Liver (tissue), 3 donors: ENCODE measurements around the gene GLT6D1.

Source experiments
- CTCF ChIP-seq: fragments of 150-350 bp; IDR thresholded peaks from 2 replicates; pipeline ENCODE4 v1.5.1; 2017; ENCODE audit warnings: improper control_type of control experiment, low read depth, low read length; ENCODE audit not compliant: missing input control
- EGR1 ChIP-seq, 2 donors: IDR thresholded peaks; 2 replicates each; pipeline ENCODE4 v1.6.1; 2016 to 2018; ENCODE audit warnings: antibody characterized with exemption in 2 of 2, low read depth in 2 of 2
- GABPA ChIP-seq, 2 donors: IDR thresholded peaks in 1 of 2; conservative IDR thresholded peaks in 1 of 2; 2 replicates each; pipeline ENCODE4 v1.6.1; 2016; ENCODE audit warnings: antibody characterized with exemption in 2 of 2, mild to moderate bottlenecking in 1 of 2, moderate library complexity in 1 of 2
- HNF4A ChIP-seq, 2 donors: conservative IDR thresholded peaks; 2 replicates each; pipeline ENCODE4 v1.6.1; 2016; ENCODE audit warnings: antibody characterized with exemption in 2 of 2, mild to moderate bottlenecking in 2 of 2
- JUND ChIP-seq, 2 donors: IDR thresholded peaks; 2 replicates each; pipeline ENCODE4 v1.6.1; 2016; ENCODE audit warnings: antibody characterized with exemption in 2 of 2
- MAX ChIP-seq: IDR thresholded peaks from 2 replicates; pipeline ENCODE4 v1.6.1; 2016; ENCODE audit warnings: antibody characterized with exemption
- RAD21 ChIP-seq, 2 donors: IDR thresholded peaks; 2 replicates each; pipeline ENCODE4 v1.6.1; 2016; ENCODE audit warnings: antibody characterized with exemption in 2 of 2, mild to moderate bottlenecking in 2 of 2
- REST ChIP-seq: IDR thresholded peaks from 2 replicates; pipeline ENCODE4 v1.6.1; 2016; ENCODE audit warnings: antibody characterized with exemption, mild to moderate bottlenecking
- RXRA ChIP-seq, 2 donors: IDR thresholded peaks; 2 replicates each; pipeline ENCODE4 v1.6.1; 2017 to 2018; ENCODE audit warnings: antibody characterized with exemption in 2 of 2, mild to moderate bottlenecking in 1 of 2
- YY1 ChIP-seq: IDR thresholded peaks from 2 replicates; pipeline ENCODE4 v1.6.1; 2016; ENCODE audit warnings: antibody characterized with exemption, mild to moderate bottlenecking
- ZBTB33 ChIP-seq: IDR thresholded peaks from 2 replicates; pipeline ENCODE4 v1.6.1; 2016; ENCODE audit warnings: antibody characterized with exemption
- donor health status: healthy.
- donor health status: healthy.

GRCh38 chr9:135680056-135680455 is 40.7 kb upstream of the GLT6D1 start:
- TF ChIP-seq CTCF (no peak), YY1 (no peak), REST (no peak), MAX (no peak), GABPA (IDR thresholded peaks at IDR 0.05 in 1 of 2, conservative IDR thresholded peaks at IDR 0.05 in 1 of 2) (no peak), RAD21 (IDR thresholded peaks at IDR 0.05) (no peak), ZBTB33 (no peak), JUND (IDR thresholded peaks at IDR 0.05) (no peak), RXRA (IDR thresholded peaks at IDR 0.05) (no peak), EGR1 (IDR thresholded peaks at IDR 0.05; ENCODE audit: low read depth in 2 of 2) (no peak), HNF4A (conservative IDR thresholded peaks at IDR 0.05) (no peak)
